Adrenal gland (tissue), 12 donors: Measurements from ENCODE around the gene TMEM266. TPM values are rescaled to one million over a fixed set of nuclear protein-coding genes. Genes with fewer than 3 reads are reported as not detected.

Experiments used
- DNase-seq, 7 donors: peaks; one replicate each; pipeline ENCODE4 v3.0.0-alpha.2; 2019 to 2020
- H3K27ac ChIP-seq, 5 donors: fragments of 200-600 bp; sonication (generic) in 4 of 5; 1 replicate in 3 of 5; 2 replicates in 2 of 5; pipeline versions ENCODE4 v1.5.1 to v1.8.0; 2016 to 2020; ENCODE audit warnings: mild to moderate bottlenecking in 1 of 5
- H3K27me3 ChIP-seq: fragments of 200-600 bp; 2 replicates; pipeline ENCODE4 v1.8.0; 2021
- H3K36me3 ChIP-seq, 2 donors: fragments of 200-600 bp; replicated peaks in 1 of 2; 1 replicate in 1 of 2; 2 replicates in 1 of 2; pipeline versions ENCODE4 v1.5.1 to v1.8.0; 2018 to 2022
- H3K4me1 ChIP-seq, 2 donors: fragments of 200-600 bp; replicated peaks in 1 of 2; 1 replicate in 1 of 2; 2 replicates in 1 of 2; pipeline versions ENCODE4 v1.5.1 to v1.8.0; 2018 to 2021
- H3K4me3 ChIP-seq, 4 donors: fragments of 200-600 bp; sonication (generic) in 3 of 4; one replicate each; pipeline ENCODE4 v1.5.1; 2016 to 2018
- H3K9me3 ChIP-seq, 3 donors: fragments of 200-600 bp; sonication (generic) in 1 of 3; replicated peaks in 1 of 3; 1 replicate in 2 of 3; 2 replicates in 1 of 3; pipeline versions ENCODE4 v1.5.1 to v1.8.0; 2016 to 2021
- CTCF ChIP-seq, 6 experiments: fragments of 450-650 bp in 4 of 6; fragments of 200-600 bp in 2 of 6; sonication (generic) in 1 of 6; IDR thresholded peaks; 1 replicate in 5 of 6; 2 replicates in 1 of 6; pipeline versions ENCODE4 v1.5.1 to v1.8.0; 2016 to 2021; ENCODE audit warnings: antibody characterized with exemption in 6 of 6, mild to moderate bottlenecking in 2 of 6, moderate library complexity in 1 of 6
- POLR2A ChIP-seq, 2 donors: fragments of 450-650 bp; IDR thresholded peaks; one replicate each; pipeline ENCODE4 v1.6.1; 2017; ENCODE audit warnings: antibody characterized with exemption in 2 of 2, mild to moderate bottlenecking in 2 of 2, moderate library complexity in 1 of 2
- WGBS, 4 donors: extraction: QIAGEN DNeasy Blood & Tissue Kit in 2 of 4; methylation state at CpG; one replicate each; pipeline versions ENCODE4 v1.1.5 to v1.1.7; 2013 to 2017; 5-methylcytosine and 5-hydroxymethylcytosine counted together
- intact Hi-C, 2 donors: fragments of 100-400 bp; cut with DNase I; formaldehyde crosslinking; loops; one replicate each; pipeline versions ENCODE4 v1.14.1 to v1.15.0; 2022 to 2023
- polyA plus RNA-seq, 3 donors: library from polyadenylated mRNA; stranded (reverse); fragments of 200-250 nt in 2 of 3; fragments of 350-450 nt in 1 of 3; fragmentation: Illumina TruSeq in 1 of 3; extraction: RNeasy Lipid Tissue Mini Kit (QIAGEN cat#74804) in 1 of 3; gene quantifications; one replicate each; pipeline ENCODE4 v1.2.3, GENCODE V29; 2013 to 2014
- total RNA-seq, 9 donors: library from RNA; depleted of rRNA in 4 of 9; stranded (reverse); fragments of >200 nt in 4 of 9; fragments of 120-200 nt in 1 of 9; fragmentation: NEBNext Ultra II Directional in 1 of 9; extraction: Animal tissue kit (Norgen Biotek cat#: 25700) in 1 of 9; gene quantifications; one replicate each; pipeline versions ENCODE4 v1.1.0 to v1.2.4, GENCODE V29; 2013 to 2023
- donor health status: healthy with polysubstance abuse.
- donor health status: Bipolar disorder and iron deficiency.
- donor health status: DM: yes; HTN: yes; CAD: no.
- donor health status: DM: no; HTN: no; CAD: no.
- donor health status: DM: no; HTN: no; CAD: no.
- donor health status: DM: yes; HTN: yes; CAD: no.

TMEM266 gene
- total and polyA plus RNA-seq, 12 donors, result 1.3 to 23.1 (median 5.9) TPM

- peaks cover 0 to 4% (median 0%) of the 10 kb centered on the region in 3 donors for H3K9me3 ChIP-seq
- H3K4me3 ChIP-seq, result no peak overlapping the region
- H3K4me1 ChIP-seq, result no peaks in the 10 kb centered on the region
- H3K27me3 ChIP-seq, result no peaks in the 10 kb centered on the region
- H3K36me3 ChIP-seq, result no peaks in the 10 kb centered on the region
- H3K27ac ChIP-seq, result no peak overlapping the region
- 82 to 100% (median 91%) methylated on average over 3 to 4 of the region's 4 CpGs for WGBS, 4 donors
- DNase-seq, result no peak
- intact Hi-C loops, result no loop called here
- TF ChIP-seq CTCF (IDR thresholded peaks at IDR 0.05), result no peak
- TF ChIP-seq POLR2A (IDR thresholded peaks at IDR 0.05), result no peak
Measured at GRCh38 chr15:76024021-76024768, 35.6 kb upstream of the TMEM266 start.

- Histone ChIP-seq H3K4me1 (no peaks in the 10 kb centered on the region), H3K9me3 (no peaks in the 10 kb centered on the region), H3K36me3 (no peaks in the 10 kb centered on the region), H3K27me3 (no peaks in the 10 kb centered on the region), H3K27ac (no peak overlapping the region), H3K4me3 (no peak overlapping the region)
- TF ChIP-seq CTCF (IDR thresholded peaks at IDR 0.05) (no peak), POLR2A (IDR thresholded peaks at IDR 0.05) (no peak)
- no peak for DNase-seq
- WGBS, 4 donors, result 81 to 97% (median 86%) methylated on average over 1 of the region's 1 CpG
- intact Hi-C loops, result no loop called here
Measured at GRCh38 chr15:76032046-76032445, 27.7 kb upstream of the TMEM266 start.

GRCh38 chr15:76033438-76033837, 26.3 kb upstream of the TMEM266 start:
- no peaks in the 10 kb centered on the region for H3K36me3 ChIP-seq
- DNase-seq, result no peak
- H3K9me3 ChIP-seq, result no peaks in the 10 kb centered on the region
- intact Hi-C loops, result no loop called here
- H3K4me1 ChIP-seq, result no peaks in the 10 kb centered on the region
- H3K27me3 ChIP-seq, result no peaks in the 10 kb centered on the region
- H3K27ac ChIP-seq, result no peak overlapping the region
- TF ChIP-seq POLR2A (IDR thresholded peaks at IDR 0.05), result no peak
- no peak for TF ChIP-seq CTCF (IDR thresholded peaks at IDR 0.05)
- WGBS, 4 donors, result 83 to 100% (median 89%) methylated on average over 1 of the region's 1 CpG
- no peak overlapping the region for H3K4me3 ChIP-seq

- WGBS, 4 donors, result 81 to 89% (median 85%) methylated on average over 2 of the region's 2 CpGs
- H3K9me3 ChIP-seq, result no peaks in the 10 kb centered on the region
Measured at GRCh38 chr15:76034111-76034510, 25.7 kb upstream of the TMEM266 start.

More at GRCh38 chr15:76034111-76034510, 25.7 kb upstream of the TMEM266 start:
- intact Hi-C loops, result no loop called here
- no peak overlapping the region for H3K27ac ChIP-seq
- H3K27me3 ChIP-seq, result no peaks in the 10 kb centered on the region
- DNase-seq, result no peak
- no peak overlapping the region for H3K4me3 ChIP-seq
- H3K36me3 ChIP-seq, result no peaks in the 10 kb centered on the region
- no peaks in the 10 kb centered on the region for H3K4me1 ChIP-seq
- TF ChIP-seq POLR2A (IDR thresholded peaks at IDR 0.05), result no peak
- TF ChIP-seq CTCF (IDR thresholded peaks at IDR 0.05), result no peak
